ENCODE measurements around the gene CNDP1.

GRCh38 chr18:74539289-74539688 is 5.0 kb downstream of the CNDP1 start:
- TF ChIP-seq CTCF (IDR thresholded peaks at IDR 0.05) (no peak), ZFX (IDR thresholded peaks at IDR 0.05; ENCODE audit: borderline replicate concordance) (no peak)

Data from 22Rv1 (cell line).